ENCODE measurements around the gene PTPRG. TPM values are rescaled to one million over a fixed set of nuclear protein-coding genes. Genes with fewer than 3 reads are reported as not detected.

PTPRG gene
- total RNA-seq, 4 donors from 2014 or later: 11.0 to 18.5 (median 14.9) TPM

DNA sequence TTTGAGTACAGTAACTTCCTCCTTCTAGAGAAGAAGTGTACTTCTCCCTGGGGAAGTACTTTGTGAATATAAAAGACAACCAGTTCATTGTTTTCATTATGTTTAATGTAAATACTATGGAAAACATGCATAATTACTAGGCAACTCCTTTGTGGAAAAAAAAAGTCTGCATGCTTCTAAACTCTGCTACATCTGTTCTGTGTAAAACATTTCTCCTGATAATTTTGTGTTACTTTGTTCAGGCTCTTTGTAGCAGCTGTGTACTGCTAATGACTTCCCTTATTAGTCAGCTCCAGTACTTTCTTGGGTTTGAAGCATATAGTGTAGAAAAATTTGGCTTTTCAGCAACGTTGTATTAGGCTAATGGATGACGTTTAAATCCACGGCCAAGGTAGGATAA, 700.4 kb downstream of the PTPRG start:
- WGBS: 81% methylated on average over 3 of the region's 3 CpGs
- no peaks in the 10 kb centered on the region for H3K9me3 ChIP-seq
- H3K4me1 ChIP-seq: peaks cover 3% of the 10 kb centered on the region
- TF ChIP-seq CTCF (IDR thresholded peaks at IDR 0.05) (no peak), EP300 (IDR thresholded peaks at IDR 0.05) (no peak), POLR2A (IDR thresholded peaks at IDR 0.05) (no peak), POLR2AphosphoS5 (IDR thresholded peaks at IDR 0.05) (no peak)
- H3K27ac ChIP-seq: no peak overlapping the region
- H3K4me3 ChIP-seq: no peak overlapping the region
- DNase-seq (ENCODE audit: low spot score in 2 of 2): no peak
- H3K27me3 ChIP-seq: no peaks in the 10 kb centered on the region
- peaks cover 12% of the 10 kb centered on the region for H3K36me3 ChIP-seq

DNA sequence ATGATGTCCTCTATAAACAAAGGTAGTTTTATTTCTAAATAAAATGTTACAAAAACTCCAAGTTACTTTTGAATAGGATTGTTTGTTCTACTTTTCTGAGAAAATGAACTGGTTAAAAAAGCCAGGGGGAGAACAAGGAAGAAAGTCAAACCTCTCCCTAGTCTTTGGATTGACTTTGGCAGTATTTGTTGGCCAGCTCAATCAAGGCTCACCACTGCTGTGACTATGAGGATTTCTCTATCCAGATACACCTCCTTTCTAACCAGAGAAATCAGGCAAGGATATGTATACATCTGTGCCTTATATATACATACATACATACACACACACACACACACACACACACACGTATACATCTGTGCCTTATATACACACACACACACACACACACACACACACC, 704.2 kb downstream of the PTPRG start:
- TF ChIP-seq POLR2A (IDR thresholded peaks at IDR 0.05) (no peak), EP300 (IDR thresholded peaks at IDR 0.05) (no peak), CTCF (IDR thresholded peaks at IDR 0.05) (no peak), POLR2AphosphoS5 (IDR thresholded peaks at IDR 0.05) (no peak)
- Histone ChIP-seq H3K9me3 (no peaks in the 10 kb centered on the region), H3K27me3 (no peaks in the 10 kb centered on the region), H3K36me3 (peaks cover 12% of the 10 kb centered on the region), H3K27ac (no peak overlapping the region), H3K4me1 (peaks cover 3% of the 10 kb centered on the region), H3K4me3 (no peak overlapping the region)
- no peak for DNase-seq (ENCODE audit: low spot score in 2 of 2)
- WGBS: 86% methylated on average over 1 of the region's 1 CpG

DNA sequence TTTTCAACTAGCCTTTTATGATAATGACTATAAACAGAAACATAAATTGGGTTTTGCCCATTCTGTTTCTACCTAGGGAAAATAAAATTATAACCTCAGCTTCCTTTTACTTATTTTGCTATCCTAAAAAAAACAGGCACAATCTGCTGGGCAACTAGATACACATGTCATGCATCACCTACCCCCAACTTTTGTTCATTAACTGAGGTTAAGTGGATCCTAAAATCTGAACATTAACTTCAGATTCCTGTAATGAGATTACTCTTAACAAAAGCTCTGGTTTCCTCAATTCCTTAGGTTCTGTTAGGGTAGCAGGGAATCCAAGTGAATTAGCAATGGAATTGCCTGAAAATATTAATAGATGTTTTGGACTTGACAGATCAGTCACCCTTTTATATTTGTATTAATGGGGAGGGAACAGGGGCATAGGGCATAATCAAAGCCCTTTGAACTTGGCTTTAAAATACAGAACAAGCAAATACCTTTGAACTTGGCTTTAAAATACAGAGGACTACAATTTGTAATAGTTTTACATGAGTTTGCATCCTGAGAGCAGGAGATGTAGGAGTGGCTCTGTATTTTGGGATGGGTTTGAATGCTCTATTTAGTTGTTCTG, 705.4 kb downstream of the PTPRG start:
- Histone ChIP-seq H3K4me1 (no peaks in the 10 kb centered on the region), H3K27ac (no peak overlapping the region), H3K27me3 (no peaks in the 10 kb centered on the region), H3K36me3 (peaks cover 12% of the 10 kb centered on the region), H3K4me3 (no peak overlapping the region), H3K9me3 (no peaks in the 10 kb centered on the region)
- DNase-seq (ENCODE audit: low spot score in 2 of 2): no peak
- TF ChIP-seq POLR2AphosphoS5 (IDR thresholded peaks at IDR 0.05) (no peak), CTCF (IDR thresholded peaks at IDR 0.05) (no peak), POLR2A (IDR thresholded peaks at IDR 0.05) (no peak), EP300 (IDR thresholded peaks at IDR 0.05) (no peak)

DNA sequence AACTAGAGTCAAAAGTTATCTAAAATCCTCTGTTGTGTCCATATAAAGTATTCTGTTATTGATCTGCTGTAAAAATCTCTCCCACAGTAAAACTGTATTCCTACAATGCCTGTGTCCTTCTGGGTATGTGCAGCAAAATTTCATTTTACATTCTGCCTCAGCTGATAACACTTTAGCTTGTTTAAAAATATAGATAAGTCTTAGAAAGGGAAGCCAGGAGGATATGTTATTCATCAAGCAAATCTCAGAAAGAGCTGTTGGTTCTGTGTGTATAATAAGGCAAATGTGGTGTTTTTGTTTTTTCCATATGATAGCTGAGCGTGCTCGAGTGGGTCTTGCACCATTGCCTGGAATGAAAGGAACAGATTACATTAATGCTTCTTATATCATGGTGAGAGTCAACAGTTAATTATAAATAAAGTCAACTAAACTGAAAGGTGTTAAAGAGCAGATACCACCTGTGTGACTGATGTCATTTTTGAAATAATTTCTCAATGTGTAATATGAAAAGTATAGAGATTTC, 715.3 kb downstream of the PTPRG start:
- WGBS: 91% methylated on average over 2 of the region's 2 CpGs
- H3K27me3 ChIP-seq: no peaks in the 10 kb centered on the region
- H3K4me3 ChIP-seq: no peak overlapping the region
- H3K9me3 ChIP-seq: no peaks in the 10 kb centered on the region
- H3K4me1 ChIP-seq: no peaks in the 10 kb centered on the region
- no peak for DNase-seq (ENCODE audit: low spot score in 2 of 2)
- peaks cover 10% of the 10 kb centered on the region for H3K36me3 ChIP-seq
- TF ChIP-seq CTCF (IDR thresholded peaks at IDR 0.05): no peak
- TF ChIP-seq POLR2AphosphoS5 (IDR thresholded peaks at IDR 0.05): no peak
- no peak for TF ChIP-seq EP300 (IDR thresholded peaks at IDR 0.05)
- H3K27ac ChIP-seq: no peak overlapping the region

DNA sequence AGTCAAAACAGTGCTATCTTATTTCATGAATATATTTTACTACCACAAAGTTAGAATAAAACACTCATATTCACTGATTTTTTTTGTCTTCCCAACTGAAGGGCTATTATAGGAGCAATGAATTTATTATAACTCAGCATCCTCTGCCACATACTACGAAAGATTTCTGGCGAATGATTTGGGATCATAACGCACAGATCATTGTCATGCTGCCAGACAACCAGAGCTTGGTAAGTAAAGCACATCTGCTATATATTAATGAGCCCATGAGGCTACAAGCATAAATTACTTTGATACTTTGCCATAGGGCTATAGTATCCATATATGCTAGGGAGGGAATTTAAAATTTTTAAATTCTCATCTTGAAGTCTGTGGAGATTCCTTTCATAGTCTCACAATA, 716.1 kb downstream of the PTPRG start:
- DNase-seq (ENCODE audit: low spot score in 2 of 2): no peak
- Histone ChIP-seq H3K4me1 (no peaks in the 10 kb centered on the region), H3K4me3 (no peak overlapping the region), H3K27me3 (no peaks in the 10 kb centered on the region), H3K9me3 (no peaks in the 10 kb centered on the region), H3K36me3 (peaks cover 10% of the 10 kb centered on the region), H3K27ac (no peak overlapping the region)
- WGBS: 72% methylated on average over 3 of the region's 3 CpGs
- TF ChIP-seq POLR2AphosphoS5 (IDR thresholded peaks at IDR 0.05) (no peak), CTCF (IDR thresholded peaks at IDR 0.05) (no peak), POLR2A (IDR thresholded peaks at IDR 0.05) (no peak), EP300 (IDR thresholded peaks at IDR 0.05) (no peak)

Measured in suprapubic skin (tissue), 4 donors.